Islet precursor cell (in vitro differentiated cells): Measurements from ENCODE around the gene ALMS1.
"Not testable (repeated sequence)": the region's sequence is repeated elsewhere in the genome, so short reads cannot be mapped to it uniquely, and the experiment has no call there.

ENCODE experiments used
- DNase-seq: peaks from one replicate; pipeline ENCODE4 v3.0.0-alpha.2; 2018

ALMS1 gene

GRCh38 chr2:73504850-73505249 is 119.2 kb downstream of the ALMS1 start:
- not testable (repeated sequence) for DNase-seq

- DNase-seq = not testable (repeated sequence)
These were observed 124.8 kb downstream of the ALMS1 start for GRCh38 chr2:73510470-73510869.

GRCh38 chr2:73516033-73516432 is 130.4 kb downstream of the ALMS1 start:
- DNase-seq = no peak

GRCh38 chr2:73528688-73529087 is 143.1 kb downstream of the ALMS1 start:
- DNase-seq = no peak

GRCh38 chr2:73530773-73531172 is 145.1 kb downstream of the ALMS1 start:
- DNase-seq = not testable (repeated sequence)

GRCh38 chr2:73532381-73532780 is 146.7 kb downstream of the ALMS1 start:
- no peak for DNase-seq

GRCh38 chr2:73536133-73536840 is 150.7 kb downstream of the ALMS1 start:
- no peak for DNase-seq

GRCh38 chr2:73560875-73561274 is 175.2 kb downstream of the ALMS1 start:
- DNase-seq = not testable (repeated sequence)

GRCh38 chr2:73561422-73561821 is 175.8 kb downstream of the ALMS1 start:
- no peak for DNase-seq

GRCh38 chr2:73564986-73565385 is 179.3 kb downstream of the ALMS1 start:
- DNase-seq = no peak

- DNase-seq = no peak
These were observed 180.7 kb downstream of the ALMS1 start for GRCh38 chr2:73566288-73566878.

GRCh38 chr2:73575261-73575660 is 189.6 kb downstream of the ALMS1 start:
- no peak for DNase-seq

- DNase-seq = no peak
These were observed 196.7 kb downstream of the ALMS1 start for GRCh38 chr2:73582364-73582763.

- DNase-seq = no peak
These were observed 202.5 kb downstream of the ALMS1 start for GRCh38 chr2:73588177-73588576.

GRCh38 chr2:73593680-73594079 is 208.0 kb downstream of the ALMS1 start:
- no peak for DNase-seq

GRCh38 chr2:73594251-73594650 is 208.6 kb downstream of the ALMS1 start:
- no peak for DNase-seq

- no peak for DNase-seq
These were observed 216.1 kb downstream of the ALMS1 start for GRCh38 chr2:73601780-73602179.

- DNase-seq = not testable (repeated sequence)
These were observed 217.5 kb downstream of the ALMS1 start for GRCh38 chr2:73603099-73603588.

- DNase-seq = not testable (repeated sequence)
These were observed 219.0 kb downstream of the ALMS1 start for GRCh38 chr2:73604589-73604988.

- DNase-seq = no peak
These were observed 224.5 kb downstream of the ALMS1 start for GRCh38 chr2:73610111-73610510.

- DNase-seq = no peak
These were observed 225.6 kb downstream of the ALMS1 start for GRCh38 chr2:73611193-73611592.

GRCh38 chr2:73611867-73612266 is 226.2 kb downstream of the ALMS1 start:
- DNase-seq = no peak

- DNase-seq = no peak
These were observed 228.5 kb downstream of the ALMS1 start for GRCh38 chr2:73614105-73614504.

- no peak for DNase-seq
These were observed 229.4 kb downstream of the ALMS1 start for GRCh38 chr2:73614997-73615396.

GRCh38 chr2:73619925-73620324 is 234.3 kb downstream of the ALMS1 start:
- not testable (repeated sequence) for DNase-seq
